HepG2 (cell line): ENCODE measurements around the gene ATP6V1C2. TPM values are rescaled to one million over a fixed set of nuclear protein-coding genes. Genes with fewer than 3 reads are reported as not detected.

Experiments used
- HES4 ChIP-seq: sonication (generic); formaldehyde crosslinking; IDR thresholded peaks from 2 replicates; pipeline ENCODE4 v1.9.0; 2021; ENCODE audit warnings: mild to moderate bottlenecking, missing genetic modification reagents, borderline replicate concordance
- HOXD1 ChIP-seq: sonication (generic); formaldehyde crosslinking; IDR thresholded peaks from 2 replicates; pipeline ENCODE4 v1.5.0; 2020; ENCODE audit warnings: missing genetic modification reagents
- MTF2 ChIP-seq: sonication (generic); formaldehyde crosslinking; IDR thresholded peaks from 2 replicates; pipeline ENCODE4 v1.5.0; 2020; ENCODE audit warnings: missing genetic modification reagents, borderline replicate concordance
- NR1H2 ChIP-seq: sonication (generic); formaldehyde crosslinking; IDR thresholded peaks from 2 replicates; pipeline ENCODE4 v1.8.1; 2022; ENCODE audit warnings: low read depth, missing genetic modification reagents, borderline replicate concordance
- TBX3 ChIP-seq: fragments of 450-650 bp; IDR thresholded peaks from 2 replicates; pipeline ENCODE4 v1.6.1; 2017; ENCODE audit warnings: antibody characterized with exemption, mild to moderate bottlenecking, inconsistent platforms, borderline replicate concordance
- ZNF138 ChIP-seq: sonication (generic); formaldehyde crosslinking; IDR thresholded peaks from 2 replicates; pipeline ENCODE4 v1.5.0; 2020; ENCODE audit warnings: mild to moderate bottlenecking, low read depth, missing genetic modification reagents
- ZNF230 ChIP-seq: sonication (generic); formaldehyde crosslinking; IDR thresholded peaks from 2 replicates; pipeline ENCODE4 v1.4.0; 2020; ENCODE audit warnings: mild to moderate bottlenecking, missing genetic modification reagents
- ZNF333 ChIP-seq: sonication (generic); formaldehyde crosslinking; IDR thresholded peaks from 2 replicates; pipeline ENCODE4 v1.4.0; 2020; ENCODE audit warnings: mild to moderate bottlenecking, missing genetic modification reagents, borderline replicate concordance
- ZNF367 ChIP-seq: sonication (generic); formaldehyde crosslinking; IDR thresholded peaks from 2 replicates; pipeline ENCODE4 v1.4.0; 2020; ENCODE audit warnings: missing genetic modification reagents, borderline replicate concordance
- ZNF569 ChIP-seq: sonication (generic); formaldehyde crosslinking; IDR thresholded peaks from 2 replicates; pipeline ENCODE4 v1.5.0; 2020; ENCODE audit warnings: mild to moderate bottlenecking, missing genetic modification reagents, moderate library complexity, borderline replicate concordance
- ZNF83 ChIP-seq: sonication (generic); formaldehyde crosslinking; IDR thresholded peaks from 2 replicates; pipeline ENCODE4 v1.4.0; 2020; ENCODE audit warnings: missing genetic modification reagents, mild to moderate bottlenecking, borderline replicate concordance
- polyA plus RNA-seq, 8 experiments: library from polyadenylated mRNA; depleted of rRNA in 3 of 8; stranded (reverse) in 7 of 8; unstranded in 1 of 8; fragments of >200 nt; fragmentation: Illumina TruSeq in 4 of 8; extraction: Trizol in 4 of 8; gene quantifications; 2 replicates each; pipeline versions ENCODE4 v1.2.1 to v1.2.3, GENCODE V29; 2011 to 2016; ENCODE audit warnings: low read depth in 4 of 8, missing spikeins in 1 of 8, mixed read lengths in 1 of 8; ENCODE audit not compliant: insufficient read depth in 1 of 8
- total RNA-seq, 5 experiments: library from RNA; depleted of rRNA; stranded (reverse); fragments of >200 nt; fragmentation: Illumina TruSeq; extraction: Trizol; gene quantifications; 2 replicates each; pipeline ENCODE4 v1.2.3, GENCODE V29; 2016; ENCODE audit warnings: low read depth in 1 of 5
- TF ChIP-seq, protein P1 (sequence below): sonication (generic); formaldehyde crosslinking; IDR thresholded peaks from 2 replicates; pipeline ENCODE4 v1.4.0; 2020; ENCODE audit warnings: mild to moderate bottlenecking, missing genetic modification reagents
- TF ChIP-seq, protein P2 (sequence below): sonication (generic); formaldehyde crosslinking; IDR thresholded peaks from 2 replicates; pipeline ENCODE4 v1.4.0; 2020; ENCODE audit warnings: missing genetic modification reagents
- TF ChIP-seq, protein P3 (sequence below): sonication (generic); formaldehyde crosslinking; IDR thresholded peaks from 2 replicates; pipeline ENCODE4 v1.4.0; 2020; ENCODE audit warnings: mild to moderate bottlenecking, missing genetic modification reagents, borderline replicate concordance
- TF ChIP-seq, protein P4 (sequence below): sonication (generic); formaldehyde crosslinking; IDR thresholded peaks from 2 replicates; pipeline ENCODE4 v1.9.0; 2021; ENCODE audit warnings: mild to moderate bottlenecking, missing genetic modification reagents

Gene ATP6V1C2
- total and polyA plus RNA-seq, 2 of the 13 experiments (the other 11 are each of a cell fraction or from before 2014, with no cell fraction given) = 0.04 to 0.29 TPM

DNA sequence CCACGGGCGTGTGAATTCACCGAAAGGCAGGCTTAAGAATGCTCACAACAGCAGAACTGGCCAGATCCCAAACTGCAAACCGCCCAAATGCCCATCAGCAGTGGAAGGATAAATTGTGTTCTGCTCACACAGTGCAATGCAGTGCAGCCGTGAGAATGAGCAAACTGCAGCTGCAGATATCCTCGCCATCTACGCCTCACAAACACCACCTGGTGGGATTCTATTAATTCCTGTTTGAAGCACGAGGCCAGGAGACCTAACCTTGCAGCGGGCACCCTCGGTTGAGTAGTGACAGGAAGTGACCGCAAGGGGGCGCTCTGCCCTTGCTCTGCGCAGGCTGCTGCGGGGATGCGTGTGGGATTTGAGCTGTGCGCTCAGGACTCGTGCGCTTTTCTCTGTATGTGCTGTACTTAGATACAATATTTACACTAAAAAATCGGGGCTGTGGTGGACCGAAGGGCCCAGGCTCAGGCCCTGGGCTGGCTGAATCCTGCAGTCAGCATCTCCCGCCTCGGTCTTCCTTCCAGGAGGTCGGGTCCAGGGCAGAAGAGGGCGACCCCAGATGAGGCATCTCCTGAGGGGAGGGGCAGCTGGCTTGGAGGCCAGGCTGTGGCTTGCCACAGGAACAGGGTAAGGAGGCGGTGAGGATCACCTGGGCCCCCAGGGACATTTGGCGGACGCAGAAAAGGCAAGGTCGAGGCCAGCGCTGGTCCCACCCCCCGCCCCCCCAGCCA, 110.9 kb downstream of the ATP6V1C2 start (continued):
- TF ChIP-seq ZNF138 (CRISPR knock-in tag) = no peak
- no peak for TF ChIP-seq ZNF230 (CRISPR knock-in tag)
- TF ChIP-seq HOXD1 = no peak
- TF ChIP-seq HES4 = no peak
- TF ChIP-seq ZNF83 (CRISPR knock-in tag) = 0 out of 2 replicates have a peak, but pooled peaks have one; percentile 62
- TF ChIP-seq, protein P1, sequence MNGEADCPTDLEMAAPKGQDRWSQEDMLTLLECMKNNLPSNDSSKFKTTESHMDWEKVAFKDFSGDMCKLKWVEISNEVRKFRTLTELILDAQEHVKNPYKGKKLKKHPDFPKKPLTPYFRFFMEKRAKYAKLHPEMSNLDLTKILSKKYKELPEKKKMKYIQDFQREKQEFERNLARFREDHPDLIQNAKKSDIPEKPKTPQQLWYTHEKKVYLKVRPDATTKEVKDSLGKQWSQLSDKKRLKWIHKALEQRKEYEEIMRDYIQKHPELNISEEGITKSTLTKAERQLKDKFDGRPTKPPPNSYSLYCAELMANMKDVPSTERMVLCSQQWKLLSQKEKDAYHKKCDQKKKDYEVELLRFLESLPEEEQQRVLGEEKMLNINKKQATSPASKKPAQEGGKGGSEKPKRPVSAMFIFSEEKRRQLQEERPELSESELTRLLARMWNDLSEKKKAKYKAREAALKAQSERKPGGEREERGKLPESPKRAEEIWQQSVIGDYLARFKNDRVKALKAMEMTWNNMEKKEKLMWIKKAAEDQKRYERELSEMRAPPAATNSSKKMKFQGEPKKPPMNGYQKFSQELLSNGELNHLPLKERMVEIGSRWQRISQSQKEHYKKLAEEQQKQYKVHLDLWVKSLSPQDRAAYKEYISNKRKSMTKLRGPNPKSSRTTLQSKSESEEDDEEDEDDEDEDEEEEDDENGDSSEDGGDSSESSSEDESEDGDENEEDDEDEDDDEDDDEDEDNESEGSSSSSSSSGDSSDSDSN (CRISPR knock-in tag) = peak; percentile 33; the same call in 1 of the 2 replicates
- no peak for TF ChIP-seq ZNF367
- TF ChIP-seq, protein P2, sequence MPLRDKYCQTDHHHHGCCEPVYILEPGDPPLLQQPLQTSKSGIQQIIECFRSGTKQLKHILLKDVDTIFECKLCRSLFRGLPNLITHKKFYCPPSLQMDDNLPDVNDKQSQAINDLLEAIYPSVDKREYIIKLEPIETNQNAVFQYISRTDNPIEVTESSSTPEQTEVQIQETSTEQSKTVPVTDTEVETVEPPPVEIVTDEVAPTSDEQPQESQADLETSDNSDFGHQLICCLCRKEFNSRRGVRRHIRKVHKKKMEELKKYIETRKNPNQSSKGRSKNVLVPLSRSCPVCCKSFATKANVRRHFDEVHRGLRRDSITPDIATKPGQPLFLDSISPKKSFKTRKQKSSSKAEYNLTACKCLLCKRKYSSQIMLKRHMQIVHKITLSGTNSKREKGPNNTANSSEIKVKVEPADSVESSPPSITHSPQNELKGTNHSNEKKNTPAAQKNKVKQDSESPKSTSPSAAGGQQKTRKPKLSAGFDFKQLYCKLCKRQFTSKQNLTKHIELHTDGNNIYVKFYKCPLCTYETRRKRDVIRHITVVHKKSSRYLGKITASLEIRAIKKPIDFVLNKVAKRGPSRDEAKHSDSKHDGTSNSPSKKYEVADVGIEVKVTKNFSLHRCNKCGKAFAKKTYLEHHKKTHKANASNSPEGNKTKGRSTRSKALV = peak; percentile 82; the same call in 1 of the 2 replicates
- TF ChIP-seq, protein P3, sequence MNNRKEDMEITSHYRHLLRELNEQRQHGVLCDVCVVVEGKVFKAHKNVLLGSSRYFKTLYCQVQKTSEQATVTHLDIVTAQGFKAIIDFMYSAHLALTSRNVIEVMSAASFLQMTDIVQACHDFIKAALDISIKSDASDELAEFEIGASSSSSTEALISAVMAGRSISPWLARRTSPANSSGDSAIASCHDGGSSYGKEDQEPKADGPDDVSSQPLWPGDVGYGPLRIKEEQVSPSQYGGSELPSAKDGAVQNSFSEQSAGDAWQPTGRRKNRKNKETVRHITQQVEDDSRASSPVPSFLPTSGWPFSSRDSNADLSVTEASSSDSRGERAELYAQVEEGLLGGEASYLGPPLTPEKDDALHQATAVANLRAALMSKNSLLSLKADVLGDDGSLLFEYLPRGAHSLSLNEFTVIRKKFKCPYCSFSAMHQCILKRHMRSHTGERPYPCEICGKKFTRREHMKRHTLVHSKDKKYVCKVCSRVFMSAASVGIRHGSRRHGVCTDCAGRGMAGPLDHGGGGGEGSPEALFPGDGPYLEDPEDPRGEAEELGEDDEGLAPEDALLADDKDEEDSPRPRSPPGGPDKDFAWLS (CRISPR knock-in tag) = no peak
- TF ChIP-seq, protein P4, sequence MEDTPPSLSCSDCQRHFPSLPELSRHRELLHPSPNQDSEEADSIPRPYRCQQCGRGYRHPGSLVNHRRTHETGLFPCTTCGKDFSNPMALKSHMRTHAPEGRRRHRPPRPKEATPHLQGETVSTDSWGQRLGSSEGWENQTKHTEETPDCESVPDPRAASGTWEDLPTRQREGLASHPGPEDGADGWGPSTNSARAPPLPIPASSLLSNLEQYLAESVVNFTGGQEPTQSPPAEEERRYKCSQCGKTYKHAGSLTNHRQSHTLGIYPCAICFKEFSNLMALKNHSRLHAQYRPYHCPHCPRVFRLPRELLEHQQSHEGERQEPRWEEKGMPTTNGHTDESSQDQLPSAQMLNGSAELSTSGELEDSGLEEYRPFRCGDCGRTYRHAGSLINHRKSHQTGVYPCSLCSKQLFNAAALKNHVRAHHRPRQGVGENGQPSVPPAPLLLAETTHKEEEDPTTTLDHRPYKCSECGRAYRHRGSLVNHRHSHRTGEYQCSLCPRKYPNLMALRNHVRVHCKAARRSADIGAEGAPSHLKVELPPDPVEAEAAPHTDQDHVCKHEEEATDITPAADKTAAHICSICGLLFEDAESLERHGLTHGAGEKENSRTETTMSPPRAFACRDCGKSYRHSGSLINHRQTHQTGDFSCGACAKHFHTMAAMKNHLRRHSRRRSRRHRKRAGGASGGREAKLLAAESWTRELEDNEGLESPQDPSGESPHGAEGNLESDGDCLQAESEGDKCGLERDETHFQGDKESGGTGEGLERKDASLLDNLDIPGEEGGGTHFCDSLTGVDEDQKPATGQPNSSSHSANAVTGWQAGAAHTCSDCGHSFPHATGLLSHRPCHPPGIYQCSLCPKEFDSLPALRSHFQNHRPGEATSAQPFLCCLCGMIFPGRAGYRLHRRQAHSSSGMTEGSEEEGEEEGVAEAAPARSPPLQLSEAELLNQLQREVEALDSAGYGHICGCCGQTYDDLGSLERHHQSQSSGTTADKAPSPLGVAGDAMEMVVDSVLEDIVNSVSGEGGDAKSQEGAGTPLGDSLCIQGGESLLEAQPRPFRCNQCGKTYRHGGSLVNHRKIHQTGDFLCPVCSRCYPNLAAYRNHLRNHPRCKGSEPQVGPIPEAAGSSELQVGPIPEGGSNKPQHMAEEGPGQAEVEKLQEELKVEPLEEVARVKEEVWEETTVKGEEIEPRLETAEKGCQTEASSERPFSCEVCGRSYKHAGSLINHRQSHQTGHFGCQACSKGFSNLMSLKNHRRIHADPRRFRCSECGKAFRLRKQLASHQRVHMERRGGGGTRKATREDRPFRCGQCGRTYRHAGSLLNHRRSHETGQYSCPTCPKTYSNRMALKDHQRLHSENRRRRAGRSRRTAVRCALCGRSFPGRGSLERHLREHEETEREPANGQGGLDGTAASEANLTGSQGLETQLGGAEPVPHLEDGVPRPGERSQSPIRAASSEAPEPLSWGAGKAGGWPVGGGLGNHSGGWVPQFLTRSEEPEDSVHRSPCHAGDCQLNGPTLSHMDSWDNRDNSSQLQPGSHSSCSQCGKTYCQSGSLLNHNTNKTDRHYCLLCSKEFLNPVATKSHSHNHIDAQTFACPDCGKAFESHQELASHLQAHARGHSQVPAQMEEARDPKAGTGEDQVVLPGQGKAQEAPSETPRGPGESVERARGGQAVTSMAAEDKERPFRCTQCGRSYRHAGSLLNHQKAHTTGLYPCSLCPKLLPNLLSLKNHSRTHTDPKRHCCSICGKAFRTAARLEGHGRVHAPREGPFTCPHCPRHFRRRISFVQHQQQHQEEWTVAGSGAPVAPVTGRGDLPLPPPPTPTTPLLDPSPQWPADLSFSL (CRISPR knock-in tag) = no peak
- no peak for TF ChIP-seq NR1H2 (CRISPR knock-in tag)
- TF ChIP-seq ZNF569 (CRISPR knock-in tag) = no peak
- no peak for TF ChIP-seq ZNF333 (CRISPR knock-in tag)
- TF ChIP-seq TBX3 = no peak
- TF ChIP-seq MTF2 (CRISPR knock-in tag) = peak; percentile 91; the same call in 1 of the 2 replicates
